Stomach smooth muscle (tissue), 2 donors: ENCODE measurements around the gene OR2T27.

Experiments used
- H3K27ac ChIP-seq: one replicate; pipeline ENCODE4 v1.7.0; 2013; ENCODE audit warnings: mild to moderate bottlenecking, low read length, inconsistent platforms
- H3K27me3 ChIP-seq, 2 donors: one replicate each; pipeline ENCODE4 v1.7.0; 2013; ENCODE audit warnings: low read length in 2 of 2; ENCODE audit not compliant: insufficient read depth in 2 of 2, control insufficient read depth in 1 of 2
- H3K36me3 ChIP-seq, 2 donors: one replicate each; pipeline ENCODE4 v1.7.0; 2013; ENCODE audit warnings: low read length in 2 of 2; ENCODE audit not compliant: control insufficient read depth in 2 of 2, insufficient read depth in 2 of 2
- H3K4me1 ChIP-seq: one replicate; pipeline ENCODE4 v1.7.0; 2013; ENCODE audit warnings: low read length; ENCODE audit not compliant: control insufficient read depth, insufficient read depth
- H3K4me3 ChIP-seq, 2 donors: one replicate each; pipeline ENCODE4 v1.7.0; 2013; ENCODE audit warnings: low read length in 2 of 2
- H3K9ac ChIP-seq, 2 donors: one replicate each; pipeline ENCODE4 v1.7.0; 2013; ENCODE audit warnings: low read length in 2 of 2, mild to moderate bottlenecking in 1 of 2
- H3K9me3 ChIP-seq, 2 donors: one replicate each; pipeline ENCODE4 v1.7.0; 2013; ENCODE audit warnings: low read length in 2 of 2; ENCODE audit not compliant: control insufficient read depth in 2 of 2
- donor health status: healthy.
- donor health status: Pancreatic carcinoma.

OR2T27 gene

DNA sequence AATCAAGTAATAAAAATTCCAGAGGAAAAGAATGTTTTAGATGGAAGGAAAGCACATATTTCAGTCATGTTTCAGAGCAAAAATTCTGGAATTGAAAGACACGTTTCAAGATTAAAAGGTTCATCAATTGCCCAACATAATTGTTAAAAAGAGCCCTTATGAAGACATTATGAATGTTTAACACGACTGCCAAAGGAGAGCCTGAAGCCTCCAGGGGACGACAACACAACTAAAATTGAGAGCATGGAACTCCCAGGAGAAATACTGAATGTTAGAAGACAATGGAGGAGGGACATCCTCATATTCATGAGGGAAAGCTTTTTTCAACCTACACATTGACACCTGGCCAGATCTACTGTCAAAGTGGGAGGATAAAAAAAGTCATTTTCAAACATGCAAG, 36.5 kb downstream of the OR2T27 start:
- H3K4me3 ChIP-seq, result no peak overlapping the region
- no peak overlapping the region for H3K9ac ChIP-seq
- no peaks in the 10 kb centered on the region for H3K27me3 ChIP-seq
- no peaks in the 10 kb centered on the region for H3K9me3 ChIP-seq
- no peaks in the 10 kb centered on the region for H3K36me3 ChIP-seq
- H3K4me1 ChIP-seq, result no peaks in the 10 kb centered on the region
- H3K27ac ChIP-seq, result no peak overlapping the region

DNA sequence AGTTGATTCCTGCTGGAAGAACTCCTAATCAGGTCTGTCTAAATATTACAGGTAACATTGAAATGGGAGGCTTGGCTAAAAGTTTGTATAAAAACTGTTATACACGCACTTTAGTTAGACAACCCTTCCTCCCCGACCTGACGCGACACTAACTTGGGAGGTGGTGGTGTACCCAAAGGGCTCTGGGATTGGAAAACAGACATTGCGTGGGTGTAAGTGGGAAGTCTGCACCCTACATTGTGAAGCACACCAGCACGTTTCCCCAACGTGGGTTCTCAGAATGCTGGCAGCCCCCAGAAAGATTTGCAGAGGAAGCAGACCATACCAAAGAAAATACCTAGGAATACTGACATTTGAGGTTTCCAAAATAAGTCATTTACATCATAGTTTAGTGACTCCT, 37.2 kb downstream of the OR2T27 start:
- Histone ChIP-seq H3K9me3 (no peaks in the 10 kb centered on the region), H3K9ac (no peak overlapping the region), H3K27me3 (no peaks in the 10 kb centered on the region), H3K27ac (no peak overlapping the region), H3K36me3 (no peaks in the 10 kb centered on the region), H3K4me1 (no peaks in the 10 kb centered on the region), H3K4me3 (no peak overlapping the region)

DNA sequence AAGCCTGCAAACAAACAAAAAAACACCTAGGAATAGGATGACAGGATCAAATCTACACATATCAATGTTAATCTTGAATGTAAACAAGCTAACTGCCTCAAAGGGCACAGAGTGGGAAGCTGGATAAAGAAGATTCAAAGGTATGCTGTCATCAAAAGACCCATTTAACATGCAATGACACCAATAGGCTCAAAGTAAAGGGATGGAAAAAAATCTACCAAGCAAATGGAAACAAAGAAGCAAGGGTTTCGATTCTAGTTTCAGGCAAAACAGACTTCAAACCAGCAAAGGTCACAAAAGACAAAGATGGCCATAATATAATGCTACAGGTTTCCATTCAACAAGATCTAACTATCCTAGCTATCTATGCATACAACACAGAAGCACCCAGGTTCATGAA, 41.6 kb downstream of the OR2T27 start:
- H3K9me3 ChIP-seq, result no peaks in the 10 kb centered on the region
- H3K27me3 ChIP-seq, result peaks cover 0 to 3% of the 10 kb centered on the region in 2 donors
- no peaks in the 10 kb centered on the region for H3K4me1 ChIP-seq
- H3K9ac ChIP-seq, result no peak overlapping the region
- no peak overlapping the region for H3K4me3 ChIP-seq
- H3K27ac ChIP-seq, result no peak overlapping the region
- H3K36me3 ChIP-seq, result no peaks in the 10 kb centered on the region

DNA sequence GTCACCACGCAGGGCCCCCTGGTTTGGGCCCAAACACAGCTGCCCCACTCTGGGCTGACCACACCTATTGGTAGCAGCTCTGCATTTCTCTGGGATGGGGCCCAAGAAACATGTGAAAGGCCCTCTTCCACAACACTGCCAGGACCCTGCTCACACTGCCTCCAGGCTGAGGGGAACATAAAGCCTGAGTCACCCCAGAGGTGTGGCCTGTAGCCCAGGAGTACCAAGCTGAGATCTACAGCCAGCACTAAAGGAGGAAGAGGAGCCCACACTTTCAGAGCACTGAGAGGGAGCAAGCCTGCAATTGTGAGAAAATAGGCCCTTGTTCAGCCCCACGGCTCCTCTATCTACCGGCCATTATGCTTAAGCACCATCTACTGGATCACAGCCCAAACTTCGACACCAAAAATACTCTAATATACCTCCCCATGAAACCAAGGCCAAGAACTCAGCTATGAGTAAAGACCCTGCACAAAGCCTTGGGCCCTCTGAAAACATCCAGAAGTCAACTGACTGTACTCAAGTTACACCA, 43.4 kb downstream of the OR2T27 start:
- Histone ChIP-seq H3K9ac (no peak overlapping the region), H3K27me3 (peaks cover 0 to 3% of the 10 kb centered on the region in 2 donors), H3K9me3 (no peaks in the 10 kb centered on the region), H3K4me3 (no peak overlapping the region), H3K27ac (no peak overlapping the region), H3K36me3 (no peaks in the 10 kb centered on the region), H3K4me1 (no peaks in the 10 kb centered on the region)

DNA sequence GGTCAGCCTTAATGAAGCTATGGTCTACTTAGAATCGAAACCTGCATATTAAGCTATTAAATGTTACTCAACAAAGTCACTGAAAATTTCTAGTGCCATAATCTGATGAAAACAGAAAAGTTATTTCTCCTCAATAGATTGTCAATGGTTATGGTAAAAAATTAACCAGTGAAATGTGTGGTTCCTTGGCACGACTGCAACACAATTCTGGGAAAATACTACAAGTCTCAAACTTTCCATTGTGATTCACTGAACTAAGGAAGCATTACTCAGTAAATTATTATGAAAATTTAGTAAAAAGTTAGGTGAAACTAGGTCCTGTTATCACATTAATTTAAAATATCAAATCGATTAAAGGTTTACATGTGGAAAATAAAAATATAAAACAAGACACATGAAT, 45.0 kb downstream of the OR2T27 start:
- Histone ChIP-seq H3K27me3 (peaks cover 0 to 3% of the 10 kb centered on the region in 2 donors), H3K9me3 (no peaks in the 10 kb centered on the region)

More for the DNA sequence above, 45.0 kb downstream of the OR2T27 start:
- no peaks in the 10 kb centered on the region for H3K36me3 ChIP-seq
- no peak overlapping the region for H3K9ac ChIP-seq
- no peaks in the 10 kb centered on the region for H3K4me1 ChIP-seq
- H3K4me3 ChIP-seq, result no peak overlapping the region
- no peak overlapping the region for H3K27ac ChIP-seq
